Subcutaneous adipose tissue (tissue), 4 donors: ENCODE data around the gene ABCD1. TPM values are rescaled to one million over a fixed set of nuclear protein-coding genes. Genes with fewer than 3 reads are reported as not detected.

Experiments used
- total RNA-seq, 4 donors: library from RNA; depleted of rRNA; stranded (reverse); fragments of >200 nt; gene quantifications; one replicate each; pipeline ENCODE4 v1.1.0, GENCODE V29; 2016
- TF ChIP-seq, protein P1 (sequence below): fragments of 450-650 bp; IDR thresholded peaks from one replicate; pipeline ENCODE4 v1.5.1; 2016; ENCODE audit warnings: low read depth, mild to moderate bottlenecking, control low read depth, antibody characterized with exemption, moderate library complexity

The ABCD1 gene
- total RNA-seq, 4 donors from 2014 or later = 12.4 to 83.8 (median 28.1) TPM

DNA sequence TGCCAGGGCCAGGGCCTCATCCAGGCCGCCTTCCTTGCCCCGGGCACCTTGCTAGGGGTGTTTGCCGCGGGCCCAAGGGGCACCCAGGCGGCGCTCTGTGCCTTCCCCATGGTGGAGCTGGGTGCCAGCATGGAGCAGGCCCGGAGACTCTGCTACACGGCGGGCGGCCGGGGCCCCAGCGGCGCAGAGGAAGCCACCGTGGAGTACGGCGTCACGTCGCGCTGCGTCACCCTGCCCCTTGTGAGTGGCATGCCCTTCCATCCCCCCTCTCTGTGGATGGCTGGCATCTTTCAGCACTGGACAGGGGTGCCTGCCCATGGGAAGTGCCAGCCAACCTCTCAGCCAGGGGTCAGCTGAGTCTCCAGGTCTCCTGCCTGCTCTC is 43.0 kb downstream of the ABCD1 start:
- TF ChIP-seq, protein P1, sequence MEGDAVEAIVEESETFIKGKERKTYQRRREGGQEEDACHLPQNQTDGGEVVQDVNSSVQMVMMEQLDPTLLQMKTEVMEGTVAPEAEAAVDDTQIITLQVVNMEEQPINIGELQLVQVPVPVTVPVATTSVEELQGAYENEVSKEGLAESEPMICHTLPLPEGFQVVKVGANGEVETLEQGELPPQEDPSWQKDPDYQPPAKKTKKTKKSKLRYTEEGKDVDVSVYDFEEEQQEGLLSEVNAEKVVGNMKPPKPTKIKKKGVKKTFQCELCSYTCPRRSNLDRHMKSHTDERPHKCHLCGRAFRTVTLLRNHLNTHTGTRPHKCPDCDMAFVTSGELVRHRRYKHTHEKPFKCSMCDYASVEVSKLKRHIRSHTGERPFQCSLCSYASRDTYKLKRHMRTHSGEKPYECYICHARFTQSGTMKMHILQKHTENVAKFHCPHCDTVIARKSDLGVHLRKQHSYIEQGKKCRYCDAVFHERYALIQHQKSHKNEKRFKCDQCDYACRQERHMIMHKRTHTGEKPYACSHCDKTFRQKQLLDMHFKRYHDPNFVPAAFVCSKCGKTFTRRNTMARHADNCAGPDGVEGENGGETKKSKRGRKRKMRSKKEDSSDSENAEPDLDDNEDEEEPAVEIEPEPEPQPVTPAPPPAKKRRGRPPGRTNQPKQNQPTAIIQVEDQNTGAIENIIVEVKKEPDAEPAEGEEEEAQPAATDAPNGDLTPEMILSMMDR = no peak

DNA sequence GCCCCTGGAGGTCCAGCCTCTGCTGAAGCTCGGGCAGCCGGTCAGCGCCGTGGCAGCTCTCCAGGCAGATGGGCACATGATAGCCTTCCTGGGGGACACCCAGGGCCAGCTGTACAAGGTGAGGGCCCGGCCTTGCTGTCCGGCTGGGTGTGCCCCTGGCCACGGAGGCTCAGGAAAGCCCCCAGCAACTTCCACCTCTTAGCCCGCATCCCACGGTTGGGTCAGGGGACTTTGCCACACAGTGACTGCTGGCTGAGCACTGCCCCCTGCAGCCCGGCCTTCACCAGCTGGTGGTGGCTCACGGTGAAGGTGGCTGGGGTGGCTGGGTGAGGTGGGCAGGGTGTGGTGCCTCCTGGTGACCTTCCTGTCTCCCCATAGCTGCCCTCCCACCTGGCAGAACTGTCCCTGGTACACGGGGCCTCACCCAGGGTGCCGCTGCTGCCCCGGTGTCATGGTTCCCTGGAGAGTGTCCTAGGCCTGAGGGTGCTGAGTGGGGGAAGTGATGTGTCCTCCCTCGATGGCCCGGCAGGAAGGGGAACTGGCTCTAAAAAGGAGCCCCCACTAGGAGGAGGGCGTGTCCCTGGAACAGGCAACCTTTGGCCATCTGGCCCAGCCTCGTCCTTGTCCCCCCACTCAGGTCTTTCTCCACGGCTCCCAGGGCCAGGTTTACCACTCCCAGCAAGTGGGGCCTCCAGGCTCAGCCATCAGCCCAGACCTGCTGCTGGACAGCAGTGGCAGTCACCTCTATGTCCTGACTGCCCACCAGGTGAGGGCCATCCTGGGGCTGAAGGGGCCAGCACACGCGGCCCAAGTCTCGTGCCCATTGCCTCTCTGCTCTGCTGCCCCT is 43.9 kb downstream of the ABCD1 start:
- TF ChIP-seq, protein P1 = no peak

DNA sequence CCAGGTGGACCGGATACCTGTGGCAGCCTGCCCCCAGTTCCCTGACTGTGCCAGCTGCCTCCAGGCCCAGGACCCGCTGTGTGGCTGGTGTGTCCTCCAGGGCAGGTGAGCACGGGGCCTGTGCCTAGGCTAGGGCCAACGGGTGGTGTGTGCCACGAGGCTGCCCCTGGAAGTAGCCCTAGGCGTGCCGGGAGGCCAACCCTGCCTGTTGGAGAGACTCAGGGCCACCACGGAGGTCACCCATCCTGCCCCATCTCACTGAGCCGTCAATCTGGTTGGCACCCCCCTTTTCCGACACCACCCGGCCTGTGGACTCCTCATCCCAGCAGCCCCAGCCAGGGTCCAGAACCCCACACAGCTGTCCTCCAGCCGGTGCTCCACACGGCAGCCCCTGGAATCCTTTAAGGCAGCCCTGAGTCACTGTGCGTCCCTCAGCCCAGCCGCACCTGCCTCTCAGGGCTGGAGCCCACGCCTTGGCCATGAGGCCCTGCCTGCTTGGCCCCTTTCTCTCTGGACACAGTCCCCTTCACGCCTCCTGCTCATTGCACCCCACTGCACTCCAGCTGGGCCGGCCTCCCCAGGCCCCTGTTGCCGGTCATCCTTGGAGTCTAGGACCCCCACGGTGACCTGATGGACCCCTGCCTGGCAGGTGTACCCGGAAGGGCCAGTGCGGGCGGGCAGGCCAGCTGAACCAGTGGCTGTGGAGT is 44.7 kb downstream of the ABCD1 start:
- TF ChIP-seq, protein P1 = no peak

DNA sequence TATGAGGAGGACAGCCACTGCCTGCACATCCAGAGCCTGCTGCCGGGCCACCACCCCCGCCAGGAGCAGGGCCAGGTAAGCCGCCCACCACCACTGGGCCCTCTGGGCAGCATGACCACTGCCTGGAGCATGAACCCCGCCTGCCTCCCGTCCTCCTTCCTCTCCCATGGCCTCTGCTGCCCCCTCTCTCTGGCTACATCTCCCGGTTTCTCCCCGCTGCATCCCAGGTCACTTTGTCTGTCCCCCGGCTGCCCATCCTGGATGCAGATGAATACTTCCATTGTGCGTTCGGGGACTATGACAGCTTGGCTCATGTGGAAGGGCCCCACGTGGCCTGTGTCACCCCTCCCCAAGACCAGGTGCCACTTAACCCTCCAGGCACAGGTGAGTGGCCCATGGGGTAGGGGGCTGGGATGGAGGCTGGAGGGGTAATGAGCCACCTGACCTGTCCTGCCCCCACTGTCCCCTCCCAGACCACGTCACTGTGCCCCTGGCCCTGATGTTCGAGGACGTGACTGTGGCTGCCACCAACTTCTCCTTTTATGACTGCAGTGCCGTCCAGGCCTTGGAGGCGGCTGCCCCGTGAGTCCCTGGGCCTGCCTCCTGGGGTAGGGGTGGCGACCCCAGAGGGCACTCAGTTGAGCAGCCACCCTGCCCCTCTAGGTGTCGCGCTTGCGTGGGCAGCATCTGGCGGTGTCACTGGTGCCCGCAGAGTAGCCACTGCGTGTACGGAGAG is 45.4 kb downstream of the ABCD1 start:
- TF ChIP-seq, protein P1 = no peak

DNA sequence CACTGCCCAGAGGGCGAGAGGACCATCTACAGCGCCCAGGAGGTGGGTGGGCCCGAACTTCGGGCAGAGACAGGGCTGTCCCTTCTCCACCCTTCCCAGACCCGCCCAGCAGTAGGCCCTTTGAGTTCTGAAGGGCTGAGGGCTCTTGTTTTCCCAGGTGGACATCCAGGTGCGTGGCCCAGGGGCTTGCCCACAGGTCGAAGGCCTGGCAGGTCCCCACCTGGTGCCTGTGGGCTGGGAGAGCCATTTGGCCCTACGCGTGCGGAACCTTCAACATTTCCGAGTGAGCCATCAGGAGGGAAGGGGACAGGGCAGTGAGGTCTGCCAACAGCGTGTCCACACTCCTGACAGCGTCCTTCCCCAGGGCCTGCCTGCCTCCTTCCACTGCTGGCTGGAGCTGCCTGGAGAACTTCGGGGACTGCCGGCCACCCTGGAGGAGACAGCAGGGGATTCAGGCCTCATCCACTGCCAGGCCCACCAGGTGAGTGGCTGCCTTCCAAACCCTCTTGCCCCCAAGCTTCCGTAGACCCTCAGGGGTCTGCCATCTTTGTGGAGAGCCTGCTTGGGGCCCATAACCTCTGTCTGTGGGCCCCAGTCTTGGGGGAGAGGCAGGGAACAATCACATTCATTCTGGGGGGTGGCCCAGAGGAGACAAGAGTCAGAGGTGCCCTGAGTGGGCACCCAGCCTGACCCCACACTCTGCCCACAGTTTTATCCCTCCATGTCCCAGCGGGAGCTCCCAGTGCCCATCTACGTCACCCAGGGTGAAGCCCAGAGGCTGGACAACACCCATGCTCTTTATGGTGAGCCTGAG is 46.2 kb downstream of the ABCD1 start:
- TF ChIP-seq, protein P1 = no peak

DNA sequence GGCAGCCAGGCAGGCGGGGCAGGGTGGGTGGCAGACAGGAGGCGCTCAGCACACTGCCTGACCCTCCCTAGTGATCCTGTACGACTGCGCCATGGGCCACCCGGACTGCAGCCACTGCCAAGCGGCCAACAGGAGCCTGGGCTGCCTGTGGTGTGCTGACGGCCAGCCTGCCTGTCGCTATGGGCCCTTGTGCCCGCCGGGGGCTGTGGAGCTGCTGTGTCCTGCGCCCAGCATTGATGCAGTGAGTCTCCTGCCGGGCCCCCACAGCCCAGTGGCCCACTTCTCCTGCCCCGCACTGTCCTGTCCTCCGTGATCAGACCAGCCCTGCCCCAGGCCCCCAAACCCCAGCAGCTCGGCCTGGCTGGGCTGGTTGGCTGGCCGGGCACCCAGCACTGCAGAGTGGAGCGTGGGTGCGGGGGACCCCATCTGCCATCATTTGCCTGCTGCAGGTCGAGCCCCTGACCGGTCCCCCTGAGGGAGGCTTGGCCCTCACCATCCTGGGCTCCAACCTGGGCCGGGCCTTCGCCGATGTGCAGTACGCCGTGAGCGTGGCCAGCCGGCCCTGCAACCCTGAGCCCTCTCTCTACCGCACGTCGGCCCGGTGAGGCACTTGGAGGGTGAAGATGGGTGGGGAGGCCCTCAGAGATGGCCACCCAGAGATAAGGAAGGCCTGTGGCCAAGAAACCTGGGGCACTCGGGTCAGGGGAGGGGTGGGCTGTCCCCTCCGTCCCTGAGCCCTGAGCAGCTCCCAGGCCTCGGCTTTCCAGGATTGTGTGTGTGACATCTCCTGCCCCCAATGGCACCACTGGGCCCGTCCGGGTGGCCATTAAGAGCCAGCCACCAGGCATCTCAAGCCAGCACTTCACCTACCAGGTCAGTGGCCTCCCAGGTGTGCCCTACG is 47.0 kb downstream of the ABCD1 start:
- TF ChIP-seq, protein P1 = no peak
